ENCODE results near the gene GBA2. TPM values are rescaled to one million over a fixed set of nuclear protein-coding genes. Genes with fewer than 3 reads are reported as not detected.

Gene GBA2
- total and polyA plus RNA-seq, 9 donors = 27.8 to 73.2 (median 44.5) TPM

- intact Hi-C loops (cut with DNase I) = loop anchor here in 1 of 4 donors (10.0 kb wide), 1 partner anchor 1715 kb away; the partner anchor contains the start of gene ZBTB5
- H3K9me3 ChIP-seq = no peaks in the 10 kb centered on the region
- peak overlapping the region; percentile 69 to 88 for H3K27ac ChIP-seq
- peak in 1 of 5 donors; percentile 45 for DNase-seq
- WGBS, 3 donors = 3 to 5% (median 4%) methylated on average over 19 of the region's 19 CpGs
- peak overlapping the region; percentile 80 for H3K4me3 ChIP-seq
- peaks cover 22% of the 10 kb centered on the region for H3K4me1 ChIP-seq (ENCODE audit: insufficient read depth)
- no peaks in the 10 kb centered on the region for H3K27me3 ChIP-seq
- no peaks in the 10 kb centered on the region for H3K36me3 ChIP-seq
- TF ChIP-seq POLR2A (IDR thresholded peaks at IDR 0.05) (no peak), EP300 (IDR thresholded peaks at IDR 0.05) (no peak)
- TF ChIP-seq, protein P1, sequence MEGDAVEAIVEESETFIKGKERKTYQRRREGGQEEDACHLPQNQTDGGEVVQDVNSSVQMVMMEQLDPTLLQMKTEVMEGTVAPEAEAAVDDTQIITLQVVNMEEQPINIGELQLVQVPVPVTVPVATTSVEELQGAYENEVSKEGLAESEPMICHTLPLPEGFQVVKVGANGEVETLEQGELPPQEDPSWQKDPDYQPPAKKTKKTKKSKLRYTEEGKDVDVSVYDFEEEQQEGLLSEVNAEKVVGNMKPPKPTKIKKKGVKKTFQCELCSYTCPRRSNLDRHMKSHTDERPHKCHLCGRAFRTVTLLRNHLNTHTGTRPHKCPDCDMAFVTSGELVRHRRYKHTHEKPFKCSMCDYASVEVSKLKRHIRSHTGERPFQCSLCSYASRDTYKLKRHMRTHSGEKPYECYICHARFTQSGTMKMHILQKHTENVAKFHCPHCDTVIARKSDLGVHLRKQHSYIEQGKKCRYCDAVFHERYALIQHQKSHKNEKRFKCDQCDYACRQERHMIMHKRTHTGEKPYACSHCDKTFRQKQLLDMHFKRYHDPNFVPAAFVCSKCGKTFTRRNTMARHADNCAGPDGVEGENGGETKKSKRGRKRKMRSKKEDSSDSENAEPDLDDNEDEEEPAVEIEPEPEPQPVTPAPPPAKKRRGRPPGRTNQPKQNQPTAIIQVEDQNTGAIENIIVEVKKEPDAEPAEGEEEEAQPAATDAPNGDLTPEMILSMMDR (IDR thresholded peaks at IDR 0.05) = no peak
Measured at GRCh38 chr9:35749515-35750255, 657 bp upstream of the GBA2 start.

DNA sequence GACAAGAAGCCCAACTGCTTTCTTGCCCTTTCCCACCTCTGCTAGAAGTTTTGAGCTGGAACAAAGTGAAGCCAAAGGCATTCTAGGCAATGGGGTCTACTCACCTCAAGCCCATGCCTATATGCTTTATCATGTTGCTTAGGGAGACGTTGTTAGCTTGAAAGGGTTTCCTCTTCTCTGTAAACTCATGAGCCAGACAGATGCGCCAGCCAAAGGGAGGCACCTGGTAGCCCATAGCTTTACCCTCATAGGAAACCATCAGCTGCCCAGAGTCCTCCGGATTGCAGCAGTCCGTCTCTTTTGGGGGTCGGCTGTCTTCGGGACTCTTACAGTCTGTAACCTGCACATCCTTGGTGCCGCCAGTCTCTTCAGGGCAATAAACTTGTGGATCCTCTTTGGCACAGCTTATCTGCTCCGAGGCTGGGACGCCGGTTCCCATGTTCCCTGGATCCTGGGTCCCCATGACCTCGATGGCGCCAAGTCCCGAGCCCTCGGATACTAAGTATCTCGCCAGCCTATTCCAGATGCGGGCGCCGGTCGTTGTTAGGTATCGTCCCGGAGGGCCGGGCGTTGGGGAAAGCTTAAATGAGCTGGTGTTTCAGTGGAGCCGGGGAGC lies 678 bp downstream of the GBA2 start:
- Histone ChIP-seq H3K36me3 (no peaks in the 10 kb centered on the region), H3K27ac (peak overlapping the region; percentile 69 to 88), H3K4me3 (peak overlapping the region; percentile 80), H3K9me3 (no peaks in the 10 kb centered on the region), H3K27me3 (no peaks in the 10 kb centered on the region), H3K4me1 (ENCODE audit: insufficient read depth) (peaks cover 22% of the 10 kb centered on the region)
- intact Hi-C loops (cut with DNase I) = no loop called here
- WGBS, 3 donors = 0 to 1% (median 1%) methylated on average over 23 to 24 of the region's 24 CpGs
- TF ChIP-seq, protein P1 (IDR thresholded peaks at IDR 0.05) = no peak
- no peak for TF ChIP-seq POLR2A (IDR thresholded peaks at IDR 0.05)
- no peak for TF ChIP-seq EP300 (IDR thresholded peaks at IDR 0.05)
- no peak for DNase-seq

- TF ChIP-seq POLR2A (IDR thresholded peaks at IDR 0.05) (no peak), EP300 (IDR thresholded peaks at IDR 0.05) (no peak)
- TF ChIP-seq, protein P1 (IDR thresholded peaks at IDR 0.05) = no peak
- 49 to 62% (median 59%) methylated on average over 3 of the region's 3 CpGs for WGBS, 3 donors
- Histone ChIP-seq H3K27me3 (no peaks in the 10 kb centered on the region), H3K9me3 (no peaks in the 10 kb centered on the region), H3K4me3 (peak overlapping the region; percentile 80), H3K4me1 (ENCODE audit: insufficient read depth) (peaks cover 22% of the 10 kb centered on the region), H3K27ac (no peak overlapping the region), H3K36me3 (no peaks in the 10 kb centered on the region)
- DNase-seq = no peak
- intact Hi-C loops (cut with DNase I) = no loop called here
Measured at GRCh38 chr9:35746583-35746982, 2.4 kb downstream of the GBA2 start.

- TF ChIP-seq EP300 (IDR thresholded peaks at IDR 0.05) (no peak), POLR2A (IDR thresholded peaks at IDR 0.05) (no peak)
- TF ChIP-seq, protein P1 (IDR thresholded peaks at IDR 0.05) = no peak
- intact Hi-C loops (cut with DNase I) = no loop called here
- 40 to 55% (median 53%) methylated on average over 1 of the region's 1 CpG for WGBS, 3 donors
- Histone ChIP-seq H3K9me3 (no peaks in the 10 kb centered on the region), H3K27ac (no peak overlapping the region), H3K27me3 (no peaks in the 10 kb centered on the region), H3K36me3 (no peaks in the 10 kb centered on the region), H3K4me3 (no peak overlapping the region), H3K4me1 (ENCODE audit: insufficient read depth) (peaks cover 22% of the 10 kb centered on the region)
- no peak for DNase-seq
Measured at GRCh38 chr9:35745569-35745968, 3.5 kb downstream of the GBA2 start.
